Endodermal cell (in vitro differentiated cells): ENCODE measurements around the gene CRTAC1. TPM values are rescaled to one million over a fixed set of nuclear protein-coding genes. Genes with fewer than 3 reads are reported as not detected.

Experiments
- DNase-seq: peaks from one replicate; pipeline ENCODE4 v3.0.0-alpha.2; 2017
- H3K27ac ChIP-seq: 2 replicates; pipeline ENCODE4 v1.5.1; 2013; ENCODE audit warnings: mild to moderate bottlenecking, low read depth, low read length, moderate library complexity
- H3K27me3 ChIP-seq: 2 replicates; pipeline ENCODE4 v1.6.1; 2013; ENCODE audit warnings: mild to moderate bottlenecking, low read length, moderate library complexity; ENCODE audit not compliant: insufficient read depth, control insufficient read depth, poor library complexity, severe bottlenecking
- H3K36me3 ChIP-seq: 2 replicates; pipeline ENCODE4 v1.7.0; 2013; ENCODE audit warnings: mild to moderate bottlenecking, low read length, moderate library complexity; ENCODE audit not compliant: control insufficient read depth, insufficient read depth
- H3K4me1 ChIP-seq: one replicate; pipeline ENCODE4 v1.7.0; 2013; ENCODE audit warnings: low read length; ENCODE audit not compliant: control insufficient read depth, insufficient read depth
- H3K4me3 ChIP-seq: 2 replicates; pipeline ENCODE4 v1.5.1; 2013; ENCODE audit warnings: mild to moderate bottlenecking, low read length, moderate library complexity
- H3K9ac ChIP-seq: 2 replicates; pipeline ENCODE4 v1.6.1; 2013; ENCODE audit warnings: mild to moderate bottlenecking, low read length, moderate library complexity; ENCODE audit not compliant: poor library complexity, severe bottlenecking; ENCODE audit errors: extremely low read depth
- H3K9me3 ChIP-seq: 2 replicates; pipeline ENCODE4 v1.6.1; 2013; ENCODE audit warnings: mild to moderate bottlenecking, low read length, moderate library complexity; ENCODE audit not compliant: control insufficient read depth
- H3K27ac Mint-ChIP-seq: 2 replicates; pipeline ENCODE4 v1.8.0; 2020; ENCODE audit warnings: mixed read lengths
- H3K27me3 Mint-ChIP-seq: 2 replicates; pipeline ENCODE4 v1.8.0; 2021; ENCODE audit warnings: mild to moderate bottlenecking, mixed read lengths; ENCODE audit not compliant: insufficient read depth
- H3K36me3 Mint-ChIP-seq: 2 replicates; pipeline ENCODE4 v1.8.0; 2020; ENCODE audit warnings: low read depth, mixed read lengths
- H3K4me1 Mint-ChIP-seq: 2 replicates; pipeline ENCODE4 v1.8.0; 2020; ENCODE audit warnings: mixed read lengths
- H3K4me3 Mint-ChIP-seq: 2 replicates; pipeline ENCODE4 v1.8.0; 2020; ENCODE audit warnings: mild to moderate bottlenecking, moderate library complexity, mixed read lengths
- H3K9me3 Mint-ChIP-seq: 2 replicates; pipeline ENCODE4 v1.8.0; 2020; ENCODE audit warnings: mild to moderate bottlenecking, mixed read lengths
- CTCF ChIP-seq: fragments of 200-600 bp; sonication (generic); conservative IDR thresholded peaks from 2 replicates; pipeline ENCODE4 v1.5.0; 2021; ENCODE audit warnings: antibody characterized with exemption, mild to moderate bottlenecking
- WGBS, 2 experiments: methylation state at CpG; one replicate each; pipeline versions ENCODE4 v1.1.5 to v1.1.7; 2013; ENCODE audit warnings: missing lambda C conversion rate in 2 of 2, mixed read lengths in 1 of 2; ENCODE audit not compliant: insufficient coverage in 1 of 2, insufficient read length in 1 of 2; 5-methylcytosine and 5-hydroxymethylcytosine counted together
- total RNA-seq, 2 donors: library from RNA; stranded (reverse); fragmentation: NEBNext Ultra II Directional in 1 of 2; extraction: Animal tissue kit (Norgen Biotek cat#: 25700) in 1 of 2; gene quantifications; 2 replicates in 1 of 2; 3 replicates in 1 of 2; pipeline ENCODE4 v1.2.1, GENCODE V29; 2021

Gene CRTAC1
- total RNA-seq, 2 donors from 2014 or later = 0.13 to 0.24 TPM

GRCh38 chr10:97915346-97916131, 114.9 kb downstream of the CRTAC1 start:
- Histone ChIP-seq H3K27ac (no peak overlapping the region), H3K4me3 (no peak overlapping the region), H3K4me1 (no peaks in the 10 kb centered on the region), H3K27me3 (peaks cover 16% of the 10 kb centered on the region), H3K9me3 (no peaks in the 10 kb centered on the region), H3K9ac (no peak overlapping the region), H3K36me3 (no peaks in the 10 kb centered on the region)
- WGBS, 2 experiments = 89 to 91% methylated on average over 17 to 21 of the region's 21 CpGs
- no peak for TF ChIP-seq CTCF
- peaks cover 5% of the 10 kb centered on the region for H3K4me1 Mint-ChIP-seq
- no peak overlapping the region for H3K27ac Mint-ChIP-seq
- peaks cover 51% of the 10 kb centered on the region for H3K27me3 Mint-ChIP-seq
- H3K36me3 Mint-ChIP-seq = no peaks in the 10 kb centered on the region
- no peaks in the 10 kb centered on the region for H3K9me3 Mint-ChIP-seq
- DNase-seq = no peak
- H3K4me3 Mint-ChIP-seq = no peak overlapping the region

GRCh38 chr10:97914837-97915211, 115.6 kb downstream of the CRTAC1 start:
- no peak overlapping the region for H3K9ac ChIP-seq
- no peaks in the 10 kb centered on the region for H3K36me3 Mint-ChIP-seq

GRCh38 chr10:97914171-97914836, 116.1 kb downstream of the CRTAC1 start:
- H3K27ac Mint-ChIP-seq = no peak overlapping the region
- H3K36me3 Mint-ChIP-seq = no peaks in the 10 kb centered on the region
- H3K27me3 ChIP-seq = peaks cover 16% of the 10 kb centered on the region
- no peak overlapping the region for H3K27ac ChIP-seq
- no peaks in the 10 kb centered on the region for H3K36me3 ChIP-seq
- DNase-seq = no peak
- H3K9me3 Mint-ChIP-seq = no peaks in the 10 kb centered on the region
- H3K4me1 ChIP-seq = no peaks in the 10 kb centered on the region
- H3K27me3 Mint-ChIP-seq = peaks cover 47% of the 10 kb centered on the region
- peaks cover 5% of the 10 kb centered on the region for H3K4me1 Mint-ChIP-seq
- TF ChIP-seq CTCF = no peak
- 63 to 68% methylated on average over 4 to 10 of the region's 10 CpGs for WGBS, 2 experiments
- no peak overlapping the region for H3K9ac ChIP-seq
- H3K4me3 Mint-ChIP-seq = no peak overlapping the region
- no peaks in the 10 kb centered on the region for H3K9me3 ChIP-seq
- no peak overlapping the region for H3K4me3 ChIP-seq

More at GRCh38 chr10:97914837-97915211, 115.6 kb downstream of the CRTAC1 start:
- no peaks in the 10 kb centered on the region for H3K36me3 ChIP-seq
- Mint-ChIP-seq H3K4me3 (no peak overlapping the region), H3K9me3 (no peaks in the 10 kb centered on the region), H3K27me3 (peaks cover 49% of the 10 kb centered on the region), H3K4me1 (peaks cover 5% of the 10 kb centered on the region), H3K27ac (no peak overlapping the region)
- 16% methylated on average over 11 of the region's 11 CpGs; no CpG with 5 or more reads in 1 of the 2 experiments for WGBS, 2 experiments
- no peaks in the 10 kb centered on the region for H3K4me1 ChIP-seq
- no peak overlapping the region for H3K27ac ChIP-seq
- H3K27me3 ChIP-seq = peaks cover 16% of the 10 kb centered on the region
- H3K9me3 ChIP-seq = no peaks in the 10 kb centered on the region
- DNase-seq = peak; percentile 96
- no peak overlapping the region for H3K4me3 ChIP-seq
- TF ChIP-seq CTCF = peak; percentile 96
